ENCODE results near the gene GID8. TPM values are rescaled to one million over a fixed set of nuclear protein-coding genes. Genes with fewer than 3 reads are reported as not detected.

The GID8 gene
- total and polyA plus RNA-seq, 11 donors, result 6.2 to 22.2 (median 15.9) TPM

DNA sequence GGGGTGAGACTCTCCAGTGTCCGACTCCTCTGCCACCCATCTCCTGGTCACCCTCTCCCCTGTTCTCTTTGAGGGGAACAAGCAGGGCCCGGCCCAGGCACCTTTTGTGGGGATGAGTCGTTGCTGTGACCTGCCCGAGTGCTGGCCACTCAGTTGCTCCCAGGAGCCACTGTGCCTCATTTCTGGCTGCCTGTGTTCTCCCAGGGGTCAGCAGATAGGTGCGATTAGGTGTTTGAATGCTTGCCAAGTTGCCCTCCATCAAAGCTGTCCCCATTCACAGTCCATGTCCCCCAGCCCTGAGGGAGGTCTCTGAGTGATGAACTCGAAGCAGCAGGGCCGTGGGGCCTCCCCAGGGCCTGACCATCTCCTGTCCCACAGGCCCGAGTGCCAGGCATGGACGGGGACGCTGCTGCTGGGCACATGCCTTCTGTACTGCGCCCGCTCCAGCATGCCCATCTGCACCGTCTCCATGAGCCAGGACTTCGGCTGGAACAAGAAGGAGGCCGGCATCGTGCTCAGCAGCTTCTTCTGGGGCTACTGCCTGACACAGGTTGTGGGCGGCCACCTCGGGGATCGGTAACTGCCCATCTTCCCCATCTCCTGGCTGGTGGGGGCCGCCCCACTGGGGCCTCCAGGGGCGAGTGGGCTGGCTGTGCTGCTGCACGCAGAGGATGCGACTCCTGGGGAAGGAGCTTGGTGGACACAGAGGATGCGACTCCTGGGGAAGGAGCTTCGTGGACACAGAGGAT is 18.6 kb downstream of the GID8 start:
- Histone ChIP-seq H3K27me3 (no peaks in the 10 kb centered on the region), H3K4me1 (peaks cover 3 to 40% (median 25%) of the 10 kb centered on the region in 12 donors), H3K4me3 (no peak overlapping the region), H3K9me3 (no peaks in the 10 kb centered on the region), H3K27ac (peak overlapping the region in 4 of 12 donors; percentile 34 to 69 (median 38)), H3K36me3 (peaks cover 0 to 6% (median 0%) of the 10 kb centered on the region in 9 donors)
- 89 to 95% (median 93%) methylated on average over 20 to 25 of the region's 25 CpGs for WGBS, 4 donors
- DNase-seq, result no peak
- ATAC-seq, result no peak
- TF ChIP-seq, protein P1, sequence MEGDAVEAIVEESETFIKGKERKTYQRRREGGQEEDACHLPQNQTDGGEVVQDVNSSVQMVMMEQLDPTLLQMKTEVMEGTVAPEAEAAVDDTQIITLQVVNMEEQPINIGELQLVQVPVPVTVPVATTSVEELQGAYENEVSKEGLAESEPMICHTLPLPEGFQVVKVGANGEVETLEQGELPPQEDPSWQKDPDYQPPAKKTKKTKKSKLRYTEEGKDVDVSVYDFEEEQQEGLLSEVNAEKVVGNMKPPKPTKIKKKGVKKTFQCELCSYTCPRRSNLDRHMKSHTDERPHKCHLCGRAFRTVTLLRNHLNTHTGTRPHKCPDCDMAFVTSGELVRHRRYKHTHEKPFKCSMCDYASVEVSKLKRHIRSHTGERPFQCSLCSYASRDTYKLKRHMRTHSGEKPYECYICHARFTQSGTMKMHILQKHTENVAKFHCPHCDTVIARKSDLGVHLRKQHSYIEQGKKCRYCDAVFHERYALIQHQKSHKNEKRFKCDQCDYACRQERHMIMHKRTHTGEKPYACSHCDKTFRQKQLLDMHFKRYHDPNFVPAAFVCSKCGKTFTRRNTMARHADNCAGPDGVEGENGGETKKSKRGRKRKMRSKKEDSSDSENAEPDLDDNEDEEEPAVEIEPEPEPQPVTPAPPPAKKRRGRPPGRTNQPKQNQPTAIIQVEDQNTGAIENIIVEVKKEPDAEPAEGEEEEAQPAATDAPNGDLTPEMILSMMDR (IDR thresholded peaks at IDR 0.05), result no peak
- TF ChIP-seq POLR2A (IDR thresholded peaks at IDR 0.05), result no peak
- intact Hi-C loops (cut with DNase I), result no loop called here

DNA sequence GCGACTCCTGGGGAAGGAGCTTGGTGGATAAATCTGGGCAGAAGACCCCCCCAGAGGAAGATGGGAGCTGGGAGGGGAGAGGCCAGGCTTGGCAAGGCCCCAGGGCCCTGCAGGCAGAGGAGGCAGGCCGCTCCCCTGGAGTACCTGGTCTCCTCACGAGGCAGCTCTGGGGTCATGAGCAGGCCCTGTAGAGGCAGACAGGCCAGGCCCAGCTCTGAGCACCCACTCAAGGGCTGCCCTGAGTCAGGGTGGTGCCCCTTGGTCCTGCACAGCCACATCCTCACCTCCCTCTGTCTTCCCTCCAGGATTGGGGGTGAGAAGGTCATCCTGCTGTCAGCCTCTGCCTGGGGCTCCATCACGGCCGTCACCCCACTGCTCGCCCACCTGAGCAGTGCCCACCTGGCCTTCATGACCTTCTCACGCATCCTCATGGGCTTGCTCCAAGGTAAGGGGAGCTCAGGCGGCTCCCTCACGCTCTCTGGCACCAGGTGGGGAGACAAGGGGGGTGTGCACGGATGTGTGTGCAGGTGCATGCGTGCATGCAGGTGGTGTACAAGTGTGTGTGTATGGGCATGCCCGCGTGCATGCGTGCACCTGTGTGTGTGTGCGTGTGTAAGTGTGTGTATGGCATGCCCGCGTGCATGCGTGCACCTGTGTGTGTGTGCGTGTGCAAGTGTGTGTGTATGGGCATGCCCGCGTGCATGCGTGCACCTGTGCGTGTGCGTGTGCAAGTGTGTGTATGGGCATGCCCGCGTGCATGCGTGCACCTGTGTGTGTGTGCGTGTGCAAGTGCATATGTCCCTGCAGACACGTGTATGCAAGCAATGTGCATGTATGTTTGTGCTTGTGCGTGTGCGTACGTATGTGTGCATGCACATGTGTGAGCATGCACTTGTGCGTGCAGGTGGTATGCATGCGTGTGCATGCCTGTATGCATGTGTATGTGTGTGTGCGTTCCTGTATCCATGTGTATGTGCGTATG is 19.5 kb downstream of the GID8 start:
- 94 to 96% (median 95%) methylated on average over 29 to 36 of the region's 36 CpGs for WGBS, 4 donors
- H3K36me3 ChIP-seq, result peaks cover 0 to 6% (median 0%) of the 10 kb centered on the region in 9 donors
- H3K4me3 ChIP-seq, result no peak overlapping the region
- TF ChIP-seq, protein P1 (IDR thresholded peaks at IDR 0.05), result no peak
- no peak for TF ChIP-seq POLR2A (IDR thresholded peaks at IDR 0.05)
- H3K9me3 ChIP-seq, result no peaks in the 10 kb centered on the region
- H3K4me1 ChIP-seq, result peaks cover 3 to 36% (median 22%) of the 10 kb centered on the region in 12 donors
- DNase-seq (no peak), ATAC-seq (no peak)
- H3K27ac ChIP-seq, result no peak overlapping the region
- H3K27me3 ChIP-seq, result no peaks in the 10 kb centered on the region
- intact Hi-C loops (cut with DNase I), result no loop called here

DNA sequence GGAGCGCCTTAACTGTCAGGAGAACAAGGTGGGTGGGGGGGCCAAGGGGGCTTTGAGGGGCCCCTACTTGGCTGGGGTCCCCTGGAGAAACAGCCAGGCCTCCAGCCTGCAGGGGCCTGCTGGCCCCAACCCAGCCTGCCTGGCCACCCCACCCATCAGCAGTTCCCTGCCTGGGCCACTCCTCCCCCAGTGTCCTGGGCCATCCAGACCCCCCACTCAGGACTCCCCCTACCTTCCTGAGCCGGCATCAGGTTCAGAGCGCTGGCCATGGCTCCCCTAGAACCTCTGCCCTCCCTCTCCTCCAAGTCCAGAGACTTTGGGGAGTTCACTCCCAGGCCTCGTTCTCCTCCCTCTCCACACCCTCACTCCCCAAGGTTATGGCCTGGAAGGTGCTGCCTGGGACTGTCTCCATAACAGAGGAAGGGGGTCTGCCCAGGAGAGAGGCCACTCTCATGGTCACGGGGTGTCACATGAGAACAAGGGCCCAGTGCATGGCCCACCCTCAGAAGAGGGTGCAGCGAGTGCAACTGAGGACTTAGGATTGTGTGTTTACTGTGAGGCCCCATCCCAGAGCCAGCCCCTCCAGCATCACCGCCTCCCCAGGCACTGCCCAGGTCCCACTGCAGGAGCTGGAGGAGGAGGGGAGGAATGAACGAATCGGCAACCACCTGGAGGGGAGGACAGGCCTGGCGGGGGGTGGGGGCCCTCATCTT is 20.6 kb downstream of the GID8 start:
- ATAC-seq (no peak), DNase-seq (no peak)
- TF ChIP-seq POLR2A (IDR thresholded peaks at IDR 0.05), result no peak
- TF ChIP-seq, protein P1 (IDR thresholded peaks at IDR 0.05), result no peak
- Histone ChIP-seq H3K9me3 (no peaks in the 10 kb centered on the region), H3K4me1 (peaks cover 0 to 25% (median 11%) of the 10 kb centered on the region in 12 donors), H3K27me3 (no peaks in the 10 kb centered on the region), H3K4me3 (no peak overlapping the region), H3K36me3 (peaks cover 0 to 6% (median 0%) of the 10 kb centered on the region in 9 donors), H3K27ac (no peak overlapping the region)
- 80 to 89% (median 81%) methylated on average over 10 of the region's 10 CpGs for WGBS, 4 donors
- intact Hi-C loops (cut with DNase I), result no loop called here
